Uterus (tissue), 2 donors: ENCODE results near the gene GPR176.

Source experiments
- CTCF ChIP-seq, 4 experiments: fragments of 200-600 bp in 2 of 4; fragments of 450-650 bp in 2 of 4; sonication (generic) in 2 of 4; IDR thresholded peaks; one replicate each; pipeline ENCODE4 v1.5.1; 2016 to 2019; ENCODE audit warnings: antibody characterized with exemption in 4 of 4, mild to moderate bottlenecking in 2 of 4, moderate library complexity in 1 of 4
- POLR2A ChIP-seq, 2 donors: fragments of 450-650 bp; IDR thresholded peaks; one replicate each; pipeline ENCODE4 v1.6.1; 2016; ENCODE audit warnings: antibody characterized with exemption in 2 of 2, mild to moderate bottlenecking in 1 of 2, moderate library complexity in 1 of 2

DNA sequence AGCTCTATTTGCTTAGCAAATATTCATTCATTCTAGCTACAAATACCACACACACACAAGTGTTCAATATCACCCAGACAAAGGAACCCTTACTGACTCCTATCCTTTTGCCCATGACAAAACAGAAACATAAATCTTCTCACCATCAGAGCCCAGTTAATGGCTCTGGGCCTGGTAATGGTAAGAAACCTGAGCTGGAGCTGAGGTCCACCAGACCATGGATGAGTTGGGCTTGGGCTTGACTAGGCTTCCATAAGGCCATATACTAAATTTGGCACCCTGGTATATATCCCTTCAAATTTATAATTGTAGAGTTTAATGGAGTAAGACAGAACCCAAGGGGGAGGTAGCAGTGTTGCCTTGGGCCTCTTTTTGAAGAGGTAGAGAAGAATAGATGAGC is 29.4 kb downstream of the GPR176 start:
- no peak for TF ChIP-seq CTCF (IDR thresholded peaks at IDR 0.05)
- no peak for TF ChIP-seq POLR2A (IDR thresholded peaks at IDR 0.05)
